Esophagus muscularis mucosa (tissue), 4 donors: ENCODE data around the gene TBX2. TPM values are rescaled to one million over a fixed set of nuclear protein-coding genes. Genes with fewer than 3 reads are reported as not detected.

ENCODE experiments used
- DNase-seq: peaks from one replicate; pipeline ENCODE4 v3.0.0-alpha.2; 2017; ENCODE audit errors: extremely low spot score
- H3K27ac ChIP-seq, 4 donors: fragments of 200-600 bp; sonication (generic); replicated peaks in 1 of 4; 1 replicate in 3 of 4; 2 replicates in 1 of 4; pipeline ENCODE4 v1.5.1; 2016 to 2019; ENCODE audit warnings: mild to moderate bottlenecking in 1 of 4
- H3K27me3 ChIP-seq, 4 donors: fragments of 200-600 bp; sonication (generic); one replicate each; pipeline versions ENCODE4 v1.5.1 to v1.6.0; 2016 to 2019
- H3K36me3 ChIP-seq, 4 donors: fragments of 200-600 bp; sonication (generic); one replicate each; pipeline ENCODE4 v1.5.1; 2016 to 2019
- H3K4me1 ChIP-seq, 4 donors: fragments of 200-600 bp; sonication (generic); one replicate each; pipeline ENCODE4 v1.5.1; 2016 to 2019
- H3K4me3 ChIP-seq, 4 donors: fragments of 200-600 bp; sonication (generic); 1 replicate in 2 of 4; 2 replicates in 2 of 4; pipeline ENCODE4 v1.5.1; 2016 to 2019; ENCODE audit warnings: mild to moderate bottlenecking in 4 of 4, moderate library complexity in 1 of 4
- H3K9me3 ChIP-seq, 4 donors: fragments of 200-600 bp; sonication (generic); 1 replicate in 3 of 4; 2 replicates in 1 of 4; pipeline ENCODE4 v1.5.1; 2016 to 2019
- CTCF ChIP-seq, 3 experiments: fragments of 200-600 bp in 2 of 3; fragments of 450-650 bp in 1 of 3; sonication (generic) in 2 of 3; IDR thresholded peaks; one replicate each; pipeline ENCODE4 v1.5.1; 2017 to 2019; ENCODE audit warnings: antibody characterized with exemption in 3 of 3, mild to moderate bottlenecking in 2 of 3, moderate library complexity in 1 of 3
- EP300 ChIP-seq: sonication (generic); formaldehyde crosslinking; IDR thresholded peaks from one replicate; pipeline ENCODE4 v1.6.1; 2017; ENCODE audit warnings: antibody characterized with exemption
- POLR2A ChIP-seq: fragments of 450-650 bp; IDR thresholded peaks from one replicate; pipeline ENCODE4 v1.6.1; 2017; ENCODE audit warnings: antibody characterized with exemption, moderate library complexity, mild to moderate bottlenecking, low read depth
- POLR2AphosphoS5 ChIP-seq, 2 donors: sonication (generic); formaldehyde crosslinking; IDR thresholded peaks; one replicate each; pipeline ENCODE4 v1.6.1; 2017; ENCODE audit warnings: antibody characterized with exemption in 2 of 2
- WGBS: methylation state at CpG from one replicate; pipeline ENCODE4 v1.1.5; 2018; 5-methylcytosine and 5-hydroxymethylcytosine counted together
- intact Hi-C: fragments of 100-400 bp; cut with DNase I; formaldehyde crosslinking; loops from one replicate; pipeline ENCODE4 v1.15.1; 2023
- total RNA-seq, 4 donors: library from RNA; depleted of rRNA; stranded (reverse); fragments of >200 nt; gene quantifications; one replicate each; pipeline versions ENCODE4 v1.1.0 to v1.2.1, GENCODE V29; 2016

Gene TBX2
- total RNA-seq, 4 donors from 2014 or later: 17.9 to 42.6 (median 31.3) TPM

GRCh38 chr17:61371179-61371578 is 28.5 kb upstream of the TBX2 start:
- WGBS: no CpG with 5 or more reads among the region's 1 CpG
- intact Hi-C loops: no loop called here

GRCh38 chr17:61371606-61372005 is 28.0 kb upstream of the TBX2 start:
- no peak for DNase-seq
- H3K27ac ChIP-seq: no peak overlapping the region
- no peak overlapping the region for H3K4me3 ChIP-seq
- peaks cover under 1 to 13% (median 9%) of the 10 kb centered on the region in 4 donors for H3K4me1 ChIP-seq
- no peaks in the 10 kb centered on the region for H3K9me3 ChIP-seq
- no peaks in the 10 kb centered on the region for H3K27me3 ChIP-seq
- 95% methylated on average over 8 of the region's 8 CpGs for WGBS
- peaks cover 0 to 8% (median 0%) of the 10 kb centered on the region in 4 donors for H3K36me3 ChIP-seq
- intact Hi-C loops: no loop called here
- no peak for TF ChIP-seq EP300
- TF ChIP-seq CTCF (IDR thresholded peaks at IDR 0.05): no peak
- no peak for TF ChIP-seq POLR2AphosphoS5 (IDR thresholded peaks at IDR 0.05)
- no peak for TF ChIP-seq POLR2A

More at GRCh38 chr17:61371179-61371578, 28.5 kb upstream of the TBX2 start:
- no peak overlapping the region for H3K4me3 ChIP-seq
- H3K27me3 ChIP-seq: no peaks in the 10 kb centered on the region
- peaks cover 0 to 6% (median 0%) of the 10 kb centered on the region in 4 donors for H3K36me3 ChIP-seq
- H3K4me1 ChIP-seq: peaks cover 5 to 15% (median 12%) of the 10 kb centered on the region in 4 donors
- no peak for TF ChIP-seq CTCF (IDR thresholded peaks at IDR 0.05)
- no peak for TF ChIP-seq EP300
- no peak for TF ChIP-seq POLR2AphosphoS5 (IDR thresholded peaks at IDR 0.05)
- TF ChIP-seq POLR2A: no peak
- DNase-seq: no peak
- no peaks in the 10 kb centered on the region for H3K9me3 ChIP-seq
- H3K27ac ChIP-seq: no peak overlapping the region

- H3K9me3 ChIP-seq: no peaks in the 10 kb centered on the region
- 96% methylated on average over 9 of the region's 9 CpGs for WGBS
- H3K4me3 ChIP-seq: no peak overlapping the region
- DNase-seq: no peak
- peaks cover 0 to 4% (median 1%) of the 10 kb centered on the region in 4 donors for H3K4me1 ChIP-seq
- H3K36me3 ChIP-seq: peaks cover 0 to 8% (median 0%) of the 10 kb centered on the region in 4 donors
- no peak overlapping the region for H3K27ac ChIP-seq
- no peak for TF ChIP-seq POLR2AphosphoS5 (IDR thresholded peaks at IDR 0.05)
- no peak for TF ChIP-seq EP300
- no peak for TF ChIP-seq POLR2A
- TF ChIP-seq CTCF (IDR thresholded peaks at IDR 0.05): no peak
- H3K27me3 ChIP-seq: no peaks in the 10 kb centered on the region
- intact Hi-C loops: no loop called here
These were observed 27.2 kb upstream of the TBX2 start for GRCh38 chr17:61372436-61372835.

GRCh38 chr17:61376931-61377838 is 22.5 kb upstream of the TBX2 start:
- intact Hi-C loops: no loop called here
- H3K9me3 ChIP-seq: no peaks in the 10 kb centered on the region
- H3K4me3 ChIP-seq: no peak overlapping the region
- TF ChIP-seq POLR2AphosphoS5 (IDR thresholded peaks at IDR 0.05) (no peak), EP300 (no peak), CTCF (IDR thresholded peaks at IDR 0.05) (no peak), POLR2A (no peak)
- no peaks in the 10 kb centered on the region for H3K27me3 ChIP-seq
- 91% methylated on average over 18 of the region's 18 CpGs for WGBS
- no peaks in the 10 kb centered on the region for H3K4me1 ChIP-seq
- H3K36me3 ChIP-seq: peaks cover 0 to 4% (median 0%) of the 10 kb centered on the region in 4 donors
- no peak for DNase-seq
- H3K27ac ChIP-seq: no peak overlapping the region
